ENCODE data around the gene CPEB3. TPM values are rescaled to one million over a fixed set of nuclear protein-coding genes. Genes with fewer than 3 reads are reported as not detected.

The CPEB3 gene
- total RNA-seq, 1 experiment from 2014 or later: 1.0 TPM

DNA sequence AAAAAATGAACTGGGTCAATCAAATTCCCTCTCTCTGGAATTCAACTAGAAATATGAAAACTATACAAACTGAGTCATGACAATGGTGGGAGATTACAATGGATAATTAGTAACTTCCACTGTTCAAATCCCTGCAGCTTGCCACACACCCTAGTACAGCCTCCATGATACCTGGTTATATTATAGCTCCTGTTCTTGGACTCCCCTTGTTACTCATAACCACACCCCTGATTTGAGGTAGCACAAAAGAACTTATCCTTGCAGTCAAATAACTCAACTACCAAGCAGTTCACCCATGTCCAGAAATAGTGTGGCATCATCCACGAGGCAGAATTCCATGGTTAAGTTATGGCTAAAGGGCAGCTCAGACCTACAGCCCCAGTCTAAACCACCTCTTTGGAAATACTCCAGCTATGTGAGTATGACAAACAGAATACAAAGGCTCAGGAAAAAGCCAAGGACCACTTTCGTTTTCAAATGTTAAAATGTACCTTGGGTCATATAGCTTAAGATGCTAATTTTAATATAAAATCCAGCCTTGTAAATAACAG, 164.7 kb downstream of the CPEB3 start:
- Histone ChIP-seq H4K8ac (replicated peaks; ENCODE audit: insufficient read length, low read depth, low read length) (no peak overlapping the region), H3K79me1 (ENCODE audit: insufficient read depth, low read depth, low read length, poor library complexity, severe bottlenecking) (no peaks in the 10 kb centered on the region)

More for the DNA sequence above, 164.7 kb downstream of the CPEB3 start:
- H3K4me2 ChIP-seq (ENCODE audit: insufficient read depth, insufficient read length, low read length): no peak overlapping the region
- no peak overlapping the region for H2BK20ac ChIP-seq (ENCODE audit: low read depth, low read length, poor library complexity, severe bottlenecking)
- Mint-ChIP-seq H3K4me1 (peaks cover 7% of the 10 kb centered on the region in 2 experiments), H3K27ac (peak overlapping the region in 1 of 3 experiments; percentile 3; a peak in 1 of 7 replicates), H3K9me3 (no peaks in the 10 kb centered on the region), H3K27me3 (ENCODE audit: low read depth) (no peaks in the 10 kb centered on the region), H3K36me3 (ENCODE audit: insufficient read depth in 1 of 3, low read depth in 3 of 3) (no peaks in the 10 kb centered on the region), H3K4me3 (no peak overlapping the region)
- no peak overlapping the region for H3K27ac ChIP-seq (ENCODE audit: insufficient read length, low read depth, low read length)
- H4K5ac ChIP-seq (ENCODE audit: insufficient read length, low read depth, low read length): no peak overlapping the region
- no peak overlapping the region for H3K9ac ChIP-seq (ENCODE audit: extremely low read depth, insufficient read length, low read length)
- H2AK5ac ChIP-seq (ENCODE audit: insufficient read length, low read length): no peak overlapping the region
- H3K79me2 ChIP-seq (ENCODE audit: insufficient read depth, low read length): no peaks in the 10 kb centered on the region
- no peak overlapping the region for H2BK5ac ChIP-seq (ENCODE audit: insufficient read length, low read length)
- H3K18ac ChIP-seq (ENCODE audit: insufficient read length, low read depth, low read length): no peak overlapping the region
- H3K4ac ChIP-seq (ENCODE audit: low read depth, low read length): no peak overlapping the region
- no peak overlapping the region for H3T11ph ChIP-seq (ENCODE audit: low read length)
- no peak overlapping the region for H2AFZ ChIP-seq (ENCODE audit: low read length)
- H2BK15ac ChIP-seq (ENCODE audit: low read depth, low read length): no peak overlapping the region
- no peaks in the 10 kb centered on the region for H3K9me3 ChIP-seq (ENCODE audit: control insufficient read depth, low read depth, low read length)
- H3K23ac ChIP-seq (ENCODE audit: insufficient read length, low read depth, low read length): no peak overlapping the region
- no peaks in the 10 kb centered on the region for H3K27me3 ChIP-seq (ENCODE audit: insufficient read depth, low read length)
- H3K14ac ChIP-seq (ENCODE audit: insufficient read depth, low read length): no peak overlapping the region
- TF ChIP-seq, protein P1, sequence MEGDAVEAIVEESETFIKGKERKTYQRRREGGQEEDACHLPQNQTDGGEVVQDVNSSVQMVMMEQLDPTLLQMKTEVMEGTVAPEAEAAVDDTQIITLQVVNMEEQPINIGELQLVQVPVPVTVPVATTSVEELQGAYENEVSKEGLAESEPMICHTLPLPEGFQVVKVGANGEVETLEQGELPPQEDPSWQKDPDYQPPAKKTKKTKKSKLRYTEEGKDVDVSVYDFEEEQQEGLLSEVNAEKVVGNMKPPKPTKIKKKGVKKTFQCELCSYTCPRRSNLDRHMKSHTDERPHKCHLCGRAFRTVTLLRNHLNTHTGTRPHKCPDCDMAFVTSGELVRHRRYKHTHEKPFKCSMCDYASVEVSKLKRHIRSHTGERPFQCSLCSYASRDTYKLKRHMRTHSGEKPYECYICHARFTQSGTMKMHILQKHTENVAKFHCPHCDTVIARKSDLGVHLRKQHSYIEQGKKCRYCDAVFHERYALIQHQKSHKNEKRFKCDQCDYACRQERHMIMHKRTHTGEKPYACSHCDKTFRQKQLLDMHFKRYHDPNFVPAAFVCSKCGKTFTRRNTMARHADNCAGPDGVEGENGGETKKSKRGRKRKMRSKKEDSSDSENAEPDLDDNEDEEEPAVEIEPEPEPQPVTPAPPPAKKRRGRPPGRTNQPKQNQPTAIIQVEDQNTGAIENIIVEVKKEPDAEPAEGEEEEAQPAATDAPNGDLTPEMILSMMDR (conservative IDR thresholded peaks at IDR 0.05): no peak
- H2BK12ac ChIP-seq (ENCODE audit: insufficient read length, low read depth, low read length): no peak overlapping the region
- no peaks in the 10 kb centered on the region for H3K4me1 ChIP-seq (ENCODE audit: insufficient read depth, low read length)
- no peaks in the 10 kb centered on the region for H4K20me1 ChIP-seq (ENCODE audit: control insufficient read depth, insufficient read depth, insufficient read length)
- H3K23me2 ChIP-seq (ENCODE audit: insufficient read length, low read depth, low read length, poor library complexity, severe bottlenecking): no peaks in the 10 kb centered on the region
- no peak for DNase-seq
- H4K91ac ChIP-seq (ENCODE audit: insufficient read length, low read depth, low read length): no peak overlapping the region
- H2BK120ac ChIP-seq (ENCODE audit: low read depth, low read length, poor library complexity, severe bottlenecking): no peak overlapping the region
- H3K56ac ChIP-seq (ENCODE audit: insufficient read length, low read depth, low read length): no peak overlapping the region
- WGBS (ENCODE audit: extremely low coverage, insufficient read length, low lambda C conversion rate): no CpG with 5 or more reads among the region's 2 CpGs
